ENCODE results near the gene SHANK3.

Gene SHANK3

DNA sequence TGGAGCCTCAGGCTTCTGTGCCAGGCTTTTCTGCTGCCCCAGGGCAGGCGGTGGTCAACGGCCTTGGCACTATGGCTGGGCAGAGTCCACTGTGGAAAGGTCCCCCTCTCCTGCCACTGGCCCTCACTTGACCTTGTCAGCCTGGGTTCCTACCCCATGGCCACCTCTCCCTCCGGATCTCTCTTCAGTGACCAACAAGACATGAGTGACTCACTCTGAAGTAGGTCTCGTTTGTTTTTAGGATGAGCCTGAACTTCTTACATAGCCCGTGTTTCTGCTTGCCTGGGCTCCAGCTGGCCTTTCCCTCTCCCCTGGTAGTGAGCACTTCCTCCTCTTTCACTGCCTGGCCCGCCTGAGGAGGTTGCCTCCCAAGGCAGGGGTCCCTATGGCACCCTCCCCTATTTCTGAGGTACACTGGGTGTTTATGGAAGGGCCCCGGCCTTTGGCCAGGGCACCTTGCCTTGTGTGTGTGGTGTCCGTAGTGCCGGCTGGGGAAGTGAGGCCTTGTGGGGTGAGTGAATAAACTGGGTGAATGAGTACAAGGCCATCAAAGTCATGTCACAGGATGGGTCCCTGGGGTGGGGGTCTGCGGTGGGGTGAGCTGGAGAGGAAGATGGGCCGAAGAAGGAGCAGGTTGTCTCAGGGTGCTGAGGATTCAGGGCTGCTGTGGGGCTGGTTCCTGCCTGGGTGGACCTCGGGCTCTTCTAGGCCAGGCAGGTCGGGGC lies 5.0 kb downstream of the SHANK3 start:
- TF ChIP-seq CTCF (IDR thresholded peaks at IDR 0.05; ENCODE audit: borderline replicate concordance, insufficient read depth, low read depth, low read length), result no peak
- H3K4me3 ChIP-seq (ENCODE audit: low read depth, low read length), result no peak overlapping the region

- no peak overlapping the region for H3K4me3 ChIP-seq (ENCODE audit: low read depth, low read length)
- TF ChIP-seq CTCF (IDR thresholded peaks at IDR 0.05; ENCODE audit: borderline replicate concordance, insufficient read depth, low read depth, low read length), result no peak
Observed at GRCh38 chr22:50678218-50678650, 5.6 kb downstream of the SHANK3 start.

- no peak for TF ChIP-seq CTCF (IDR thresholded peaks at IDR 0.05; ENCODE audit: borderline replicate concordance, insufficient read depth, low read depth, low read length)
- no peak overlapping the region for H3K4me3 ChIP-seq (ENCODE audit: low read depth, low read length)
Observed at GRCh38 chr22:50678651-50679521, 6.3 kb downstream of the SHANK3 start.

DNA sequence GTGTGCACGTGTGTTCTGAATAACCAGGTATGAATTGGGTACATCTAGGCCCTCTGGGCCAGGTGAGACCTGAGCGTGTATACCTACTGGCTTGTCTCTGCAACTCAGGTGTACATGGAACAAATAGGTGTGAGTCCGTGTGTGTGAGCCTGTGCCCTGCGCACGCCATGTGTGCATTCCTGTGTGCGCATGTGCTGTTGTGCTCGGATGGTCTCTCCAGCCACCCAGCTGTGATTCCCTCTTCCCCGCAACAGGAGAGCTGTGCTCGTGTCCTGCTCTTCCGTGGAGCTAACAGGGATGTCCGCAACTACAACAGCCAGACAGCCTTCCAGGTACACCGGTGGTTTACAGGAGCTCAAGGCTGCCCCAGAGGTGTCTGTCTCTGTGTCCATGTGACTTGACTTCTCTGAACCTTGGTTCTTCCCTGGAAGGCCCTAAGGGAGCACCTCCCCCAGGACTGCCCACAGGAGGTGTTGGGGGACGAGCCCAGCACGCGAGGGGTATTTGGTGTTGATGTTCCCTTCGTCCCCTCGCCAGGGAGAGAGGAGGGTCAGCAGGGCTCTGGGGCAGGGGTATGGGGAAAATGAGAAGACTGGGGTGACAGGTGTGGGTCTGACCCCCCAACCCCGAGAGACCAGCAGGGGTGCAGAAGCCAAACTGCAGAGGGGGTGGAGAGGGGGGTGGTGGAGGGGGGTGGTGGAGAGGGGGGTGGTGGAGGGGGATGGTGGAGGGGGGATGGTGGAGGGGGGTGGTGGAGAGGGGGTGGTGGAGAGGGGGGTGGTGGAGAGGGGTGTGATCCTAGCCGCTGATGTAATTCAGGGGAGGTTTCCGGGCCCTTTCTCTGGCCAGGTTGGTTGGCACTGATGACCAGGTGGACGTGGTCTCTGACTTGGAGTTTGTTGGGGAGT lies 10.7 kb downstream of the SHANK3 start:
- no peak for TF ChIP-seq CTCF (IDR thresholded peaks at IDR 0.05; ENCODE audit: borderline replicate concordance, insufficient read depth, low read depth, low read length)

GRCh38 chr22:50683994-50684371 lies 11.4 kb downstream of the SHANK3 start:
- no peak for TF ChIP-seq CTCF (IDR thresholded peaks at IDR 0.05; ENCODE audit: borderline replicate concordance, insufficient read depth, low read depth, low read length)
- H3K4me3 ChIP-seq (ENCODE audit: low read depth, low read length), result no peak overlapping the region

More for the DNA sequence above, 10.7 kb downstream of the SHANK3 start:
- H3K4me3 ChIP-seq (ENCODE audit: low read depth, low read length), result no peak overlapping the region

GRCh38 chr22:50684501-50684900 lies 11.9 kb downstream of the SHANK3 start:
- no peak overlapping the region for H3K4me3 ChIP-seq (ENCODE audit: low read depth, low read length)
- TF ChIP-seq CTCF (IDR thresholded peaks at IDR 0.05; ENCODE audit: borderline replicate concordance, insufficient read depth, low read depth, low read length), result no peak
